ENCODE results near the gene ZNF654. TPM values are rescaled to one million over a fixed set of nuclear protein-coding genes. Genes with fewer than 3 reads are reported as not detected.
"Not testable (repeated sequence)": the region's sequence is repeated elsewhere in the genome, so short reads cannot be mapped to it uniquely, and the experiment has no call there.

Gene ZNF654
- total RNA-seq, 2 experiments from 2014 or later = 5.6 to 18.5 TPM

DNA sequence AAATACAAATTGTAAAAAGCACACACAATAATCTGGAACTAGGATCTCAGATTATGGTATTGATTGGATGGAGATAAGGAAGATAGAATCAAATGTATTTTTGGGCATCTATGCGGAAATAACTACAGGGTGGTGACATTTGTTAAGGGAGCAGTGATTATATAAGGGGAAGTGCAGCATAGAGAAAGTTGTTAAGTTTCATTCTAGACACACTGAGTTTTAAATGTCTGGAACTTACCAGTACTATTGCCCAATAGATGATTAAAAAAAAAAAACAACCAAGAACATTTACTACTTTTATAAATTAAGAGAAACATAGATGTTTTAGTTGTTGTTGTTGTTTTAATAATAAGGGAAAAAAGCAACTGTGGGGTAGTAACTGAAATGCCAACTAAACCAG, 58.6 kb downstream of the ZNF654 start:
- TF ChIP-seq, protein P1, sequence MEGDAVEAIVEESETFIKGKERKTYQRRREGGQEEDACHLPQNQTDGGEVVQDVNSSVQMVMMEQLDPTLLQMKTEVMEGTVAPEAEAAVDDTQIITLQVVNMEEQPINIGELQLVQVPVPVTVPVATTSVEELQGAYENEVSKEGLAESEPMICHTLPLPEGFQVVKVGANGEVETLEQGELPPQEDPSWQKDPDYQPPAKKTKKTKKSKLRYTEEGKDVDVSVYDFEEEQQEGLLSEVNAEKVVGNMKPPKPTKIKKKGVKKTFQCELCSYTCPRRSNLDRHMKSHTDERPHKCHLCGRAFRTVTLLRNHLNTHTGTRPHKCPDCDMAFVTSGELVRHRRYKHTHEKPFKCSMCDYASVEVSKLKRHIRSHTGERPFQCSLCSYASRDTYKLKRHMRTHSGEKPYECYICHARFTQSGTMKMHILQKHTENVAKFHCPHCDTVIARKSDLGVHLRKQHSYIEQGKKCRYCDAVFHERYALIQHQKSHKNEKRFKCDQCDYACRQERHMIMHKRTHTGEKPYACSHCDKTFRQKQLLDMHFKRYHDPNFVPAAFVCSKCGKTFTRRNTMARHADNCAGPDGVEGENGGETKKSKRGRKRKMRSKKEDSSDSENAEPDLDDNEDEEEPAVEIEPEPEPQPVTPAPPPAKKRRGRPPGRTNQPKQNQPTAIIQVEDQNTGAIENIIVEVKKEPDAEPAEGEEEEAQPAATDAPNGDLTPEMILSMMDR (conservative IDR thresholded peaks at IDR 0.05; ENCODE audit: low read length) = no peak
- DNase-seq (ENCODE audit: low spot score) = no peak
- H3K27ac ChIP-seq (ENCODE audit: low read depth, low read length, poor library complexity, severe bottlenecking) = no peak overlapping the region
- peaks cover 5% of the 10 kb centered on the region; the same call in 1 of the 2 replicates for H4K20me1 ChIP-seq (ENCODE audit: insufficient read depth, low read length)
- no TSS peak for BruUV-seq (replicated peaks)
- H3K4me3 ChIP-seq (ENCODE audit: low read depth, low read length, poor library complexity, severe bottlenecking) = no peak overlapping the region
- no peaks in the 10 kb centered on the region for H3K4me1 ChIP-seq (ENCODE audit: insufficient read depth, low read length, poor library complexity, severe bottlenecking)
- CTCF ChIA-PET (ENCODE audit: unreplicated experiment) = no interaction called here
- intact Hi-C loops (cut with micrococcal nuclease; ENCODE audit: unreplicated experiment) = no loop called here
- H3K36me3 ChIP-seq (ENCODE audit: insufficient read depth, low read length) = peaks cover 39% of the 10 kb centered on the region
- H3K9me3 ChIP-seq (ENCODE audit: low read length) = no peaks in the 10 kb centered on the region
- H3K9me2 ChIP-seq (ENCODE audit: insufficient read depth, low read length) = no peaks in the 10 kb centered on the region
- POLR2A ChIA-PET = no interaction called here
- H3K4me2 ChIP-seq (ENCODE audit: low read length) = no peak overlapping the region
- H3K79me2 ChIP-seq (ENCODE audit: insufficient read depth, low read depth, low read length) = no peaks in the 10 kb centered on the region
- no peak overlapping the region for H2AFZ ChIP-seq (ENCODE audit: low read length)

DNA sequence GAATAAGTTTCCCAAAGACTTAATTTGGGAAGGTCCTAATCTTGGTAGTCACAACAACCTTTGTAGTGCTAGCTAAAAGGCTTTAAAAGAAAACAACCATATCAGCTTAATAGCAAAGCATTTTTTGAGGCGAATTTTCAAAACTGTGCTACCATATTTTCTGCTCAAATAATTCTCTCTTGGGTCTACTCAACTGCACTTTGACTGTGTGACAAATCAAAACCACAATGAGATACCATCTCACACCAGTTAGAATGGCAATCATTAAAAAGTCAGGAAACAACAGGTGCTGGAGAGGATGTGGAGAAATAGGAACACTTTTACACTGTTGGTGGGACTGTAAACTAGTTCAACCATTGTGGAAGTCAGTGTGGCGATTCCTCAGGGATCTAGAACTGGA, 59.5 kb downstream of the ZNF654 start:
- BruUV-seq (replicated peaks); POLR2A ChIA-PET; H3K27ac ChIP-seq (ENCODE audit: low read depth, low read length, poor library complexity, severe bottlenecking); H2AFZ ChIP-seq (ENCODE audit: low read length); H3K4me3 ChIP-seq (ENCODE audit: low read depth, low read length, poor library complexity, severe bottlenecking); H3K4me2 ChIP-seq (ENCODE audit: low read length); H3K9me3 ChIP-seq (ENCODE audit: low read length); H3K4me1 ChIP-seq (ENCODE audit: insufficient read depth, low read length, poor library complexity, severe bottlenecking); DNase-seq (ENCODE audit: low spot score); H4K20me1 ChIP-seq (ENCODE audit: insufficient read depth, low read length); H3K79me2 ChIP-seq (ENCODE audit: insufficient read depth, low read depth, low read length); CTCF ChIA-PET (ENCODE audit: unreplicated experiment); intact Hi-C loops (cut with micrococcal nuclease; ENCODE audit: unreplicated experiment); H3K9me2 ChIP-seq (ENCODE audit: insufficient read depth, low read length): not testable (repeated sequence)
- peaks cover 39% of the 10 kb centered on the region for H3K36me3 ChIP-seq (ENCODE audit: insufficient read depth, low read length)

DNA sequence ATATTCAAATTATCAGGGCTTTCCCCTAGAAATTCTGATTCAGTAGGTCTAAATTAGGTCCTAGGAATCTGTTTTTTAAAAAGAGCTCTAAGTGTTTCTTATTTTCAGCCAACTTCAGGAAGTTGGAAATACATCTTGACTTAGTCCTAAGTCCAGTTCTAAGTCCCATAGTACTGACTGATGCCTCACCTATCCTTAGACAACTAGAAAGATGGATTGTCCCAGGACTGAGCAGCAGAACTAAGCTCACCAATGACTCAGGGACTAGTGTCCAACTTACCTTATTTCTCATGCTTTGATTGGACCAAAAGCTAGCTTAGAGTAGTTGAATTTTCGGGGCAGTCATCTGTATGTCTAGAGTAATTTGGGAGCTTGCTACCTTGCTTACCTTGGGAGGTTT, 64.5 kb downstream of the ZNF654 start:
- intact Hi-C loops (cut with micrococcal nuclease; ENCODE audit: unreplicated experiment) = no loop called here
- no peak for DNase-seq (ENCODE audit: low spot score)
- POLR2A ChIA-PET = interaction anchor here (0.8 to 1.9 kb wide), 8 partner anchors 9 to 70 kb away, joined by 3 to 7 read pairs (median 4); partner anchors contain the start of genes CGGBP1 and ZNF654

More for the DNA sequence above, 64.5 kb downstream of the ZNF654 start:
- H3K9me2 ChIP-seq (ENCODE audit: insufficient read depth, low read length) = no peaks in the 10 kb centered on the region
- H4K20me1 ChIP-seq (ENCODE audit: insufficient read depth, low read length) = no peaks in the 10 kb centered on the region
- CTCF ChIA-PET (ENCODE audit: unreplicated experiment) = no interaction called here
- no peaks in the 10 kb centered on the region for H3K79me2 ChIP-seq (ENCODE audit: insufficient read depth, low read depth, low read length)
- H3K9me3 ChIP-seq (ENCODE audit: low read length) = no peaks in the 10 kb centered on the region
- no peak for TF ChIP-seq EZH2phosphoT487 (IDR thresholded peaks at IDR 0.05; ENCODE audit: borderline replicate concordance, low read depth, low read length)
- TF ChIP-seq, protein P1 (conservative IDR thresholded peaks at IDR 0.05; ENCODE audit: low read length) = no peak
- H3K36me3 ChIP-seq (ENCODE audit: insufficient read depth, low read length) = peaks cover 14% of the 10 kb centered on the region
- H2AFZ ChIP-seq (ENCODE audit: low read length) = no peak overlapping the region
- no TSS peak for BruUV-seq (replicated peaks)
- no peak overlapping the region for H3K4me2 ChIP-seq (ENCODE audit: low read length)
- no peaks in the 10 kb centered on the region for H3K4me1 ChIP-seq (ENCODE audit: insufficient read depth, low read length, poor library complexity, severe bottlenecking)
- no peak overlapping the region for H3K27ac ChIP-seq (ENCODE audit: low read depth, low read length, poor library complexity, severe bottlenecking)
- H3K4me3 ChIP-seq (ENCODE audit: low read depth, low read length, poor library complexity, severe bottlenecking) = no peak overlapping the region

All from OCI-LY7 (cell line).